ENCODE measurements around the gene MCC.

MCC gene

DNA sequence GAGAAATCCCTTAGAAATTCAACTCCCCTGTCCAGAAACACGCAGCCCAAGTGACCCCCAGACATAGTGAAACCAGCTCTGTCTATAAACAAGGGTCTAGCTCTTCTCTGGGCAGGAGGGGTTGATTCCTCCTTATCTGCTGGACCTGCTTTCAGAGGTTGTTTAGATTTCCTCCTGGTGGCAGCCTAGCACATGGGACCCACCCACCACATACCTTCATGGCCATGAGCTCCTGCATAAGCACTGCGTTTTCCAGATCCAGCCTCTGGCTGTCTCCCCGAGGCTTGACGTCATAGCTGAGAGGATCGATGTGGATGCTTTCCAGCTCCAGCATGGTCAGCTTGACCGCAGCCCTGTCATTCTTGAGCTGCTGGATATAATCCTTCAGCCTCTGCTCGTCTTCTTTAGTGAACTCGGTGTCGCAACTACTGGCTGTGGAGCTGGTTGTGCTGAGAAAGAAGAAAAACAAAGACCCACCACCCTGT, 434.7 kb downstream of the MCC start:
- TF ChIP-seq POLR2AphosphoS5 (IDR thresholded peaks at IDR 0.05; ENCODE audit: low read depth, low read length) (no peak), SIN3A (IDR thresholded peaks at IDR 0.05; ENCODE audit: borderline replicate concordance, insufficient read depth, low read length) (no peak), TAF1 (IDR thresholded peaks at IDR 0.05; ENCODE audit: borderline replicate concordance, insufficient read depth, low read length) (no peak), FOXP2 (optimal IDR thresholded peaks at IDR 0.05; ENCODE audit: borderline replicate concordance, extremely low read depth, extremely low read length, insufficient read depth) (no peak)
- TF ChIP-seq, protein P1, sequence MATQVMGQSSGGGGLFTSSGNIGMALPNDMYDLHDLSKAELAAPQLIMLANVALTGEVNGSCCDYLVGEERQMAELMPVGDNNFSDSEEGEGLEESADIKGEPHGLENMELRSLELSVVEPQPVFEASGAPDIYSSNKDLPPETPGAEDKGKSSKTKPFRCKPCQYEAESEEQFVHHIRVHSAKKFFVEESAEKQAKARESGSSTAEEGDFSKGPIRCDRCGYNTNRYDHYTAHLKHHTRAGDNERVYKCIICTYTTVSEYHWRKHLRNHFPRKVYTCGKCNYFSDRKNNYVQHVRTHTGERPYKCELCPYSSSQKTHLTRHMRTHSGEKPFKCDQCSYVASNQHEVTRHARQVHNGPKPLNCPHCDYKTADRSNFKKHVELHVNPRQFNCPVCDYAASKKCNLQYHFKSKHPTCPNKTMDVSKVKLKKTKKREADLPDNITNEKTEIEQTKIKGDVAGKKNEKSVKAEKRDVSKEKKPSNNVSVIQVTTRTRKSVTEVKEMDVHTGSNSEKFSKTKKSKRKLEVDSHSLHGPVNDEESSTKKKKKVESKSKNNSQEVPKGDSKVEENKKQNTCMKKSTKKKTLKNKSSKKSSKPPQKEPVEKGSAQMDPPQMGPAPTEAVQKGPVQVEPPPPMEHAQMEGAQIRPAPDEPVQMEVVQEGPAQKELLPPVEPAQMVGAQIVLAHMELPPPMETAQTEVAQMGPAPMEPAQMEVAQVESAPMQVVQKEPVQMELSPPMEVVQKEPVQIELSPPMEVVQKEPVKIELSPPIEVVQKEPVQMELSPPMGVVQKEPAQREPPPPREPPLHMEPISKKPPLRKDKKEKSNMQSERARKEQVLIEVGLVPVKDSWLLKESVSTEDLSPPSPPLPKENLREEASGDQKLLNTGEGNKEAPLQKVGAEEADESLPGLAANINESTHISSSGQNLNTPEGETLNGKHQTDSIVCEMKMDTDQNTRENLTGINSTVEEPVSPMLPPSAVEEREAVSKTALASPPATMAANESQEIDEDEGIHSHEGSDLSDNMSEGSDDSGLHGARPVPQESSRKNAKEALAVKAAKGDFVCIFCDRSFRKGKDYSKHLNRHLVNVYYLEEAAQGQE (IDR thresholded peaks at IDR 0.05; ENCODE audit: insufficient read depth in 1 of 2, low read depth in 2 of 2, low read length in 2 of 2): no peak

DNA sequence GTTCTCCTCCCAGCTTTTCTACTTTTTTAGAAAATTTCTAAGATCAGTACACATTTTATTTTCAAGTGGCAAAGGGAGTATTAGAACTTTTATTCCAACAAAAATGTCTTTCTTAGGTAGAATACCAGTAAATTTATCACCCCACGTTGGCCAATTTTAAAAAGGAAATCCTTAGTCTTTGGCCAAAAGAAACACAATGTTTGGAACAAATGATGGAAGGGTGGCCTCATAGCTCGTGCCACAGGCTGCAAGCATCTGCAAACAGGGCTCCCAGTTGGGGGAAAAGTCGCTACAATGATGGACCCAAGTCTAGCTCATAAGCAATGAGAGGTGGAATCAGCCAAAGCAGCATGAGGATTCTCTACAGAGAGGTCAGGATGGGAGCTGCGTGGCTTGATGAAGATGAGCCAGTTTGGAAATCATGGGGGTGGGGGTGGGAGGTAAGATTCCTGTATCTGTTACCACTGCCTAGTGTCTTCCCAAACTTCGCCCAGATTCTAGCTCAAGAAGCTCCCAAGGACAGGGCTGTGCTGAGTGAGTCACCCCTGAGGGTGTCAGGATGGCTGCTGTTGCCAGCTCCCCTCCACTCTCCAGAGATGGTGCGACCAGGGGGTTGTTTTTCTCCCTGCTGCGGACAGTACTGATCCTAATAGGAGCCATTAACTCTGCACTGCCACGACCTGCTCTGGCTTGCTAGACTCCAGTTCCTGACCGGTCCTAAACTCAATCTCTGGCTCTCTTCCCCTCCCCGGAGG, 436.0 kb downstream of the MCC start:
- TF ChIP-seq FOXP2 (optimal IDR thresholded peaks at IDR 0.05; ENCODE audit: borderline replicate concordance, extremely low read depth, extremely low read length, insufficient read depth) (no peak), POLR2AphosphoS5 (IDR thresholded peaks at IDR 0.05; ENCODE audit: low read depth, low read length) (0 out of 2 replicates have a peak, but pooled peaks have one; percentile 4)

DNA sequence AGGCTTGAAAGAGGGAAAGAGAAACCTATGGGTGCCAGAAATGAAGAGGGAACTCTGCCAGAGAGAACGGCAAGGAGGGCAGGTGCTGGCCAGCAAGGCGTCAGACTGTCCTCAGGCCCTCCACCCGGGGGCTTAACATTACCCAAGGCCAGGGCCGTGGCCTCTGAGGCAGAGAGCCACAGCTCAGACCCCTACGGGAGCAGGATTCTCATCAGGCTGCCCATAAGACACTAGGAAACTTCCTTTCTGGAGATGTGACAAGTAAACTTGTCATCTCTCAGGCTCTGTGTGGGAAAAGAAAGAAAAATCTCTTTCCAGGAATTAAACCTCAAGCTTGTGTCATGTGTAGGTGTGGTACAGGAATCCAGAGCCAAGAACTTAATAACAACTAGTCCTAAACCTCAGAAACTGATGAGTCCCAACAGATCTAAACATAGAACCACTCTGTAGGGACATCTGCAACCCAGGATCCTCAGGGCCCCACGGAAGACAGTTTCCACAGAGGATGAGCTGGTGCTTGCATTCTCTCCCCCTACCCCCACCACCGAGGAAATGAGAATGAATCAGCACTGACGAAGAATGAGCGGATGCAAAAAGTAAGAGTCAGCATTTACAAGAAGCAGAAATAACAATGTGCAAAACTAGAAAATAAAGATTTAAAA, 437.4 kb downstream of the MCC start:
- TF ChIP-seq FOXP2 (optimal IDR thresholded peaks at IDR 0.05; ENCODE audit: borderline replicate concordance, extremely low read depth, extremely low read length, insufficient read depth): no peak
- TF ChIP-seq, protein P1 (IDR thresholded peaks at IDR 0.05; ENCODE audit: insufficient read depth in 1 of 2, low read depth in 2 of 2, low read length in 2 of 2): no peak
- TF ChIP-seq TAF1 (IDR thresholded peaks at IDR 0.05; ENCODE audit: borderline replicate concordance, insufficient read depth, low read length): no peak
- TF ChIP-seq POLR2AphosphoS5 (IDR thresholded peaks at IDR 0.05; ENCODE audit: low read depth, low read length): no peak
- TF ChIP-seq SIN3A (IDR thresholded peaks at IDR 0.05; ENCODE audit: borderline replicate concordance, insufficient read depth, low read length): no peak

DNA sequence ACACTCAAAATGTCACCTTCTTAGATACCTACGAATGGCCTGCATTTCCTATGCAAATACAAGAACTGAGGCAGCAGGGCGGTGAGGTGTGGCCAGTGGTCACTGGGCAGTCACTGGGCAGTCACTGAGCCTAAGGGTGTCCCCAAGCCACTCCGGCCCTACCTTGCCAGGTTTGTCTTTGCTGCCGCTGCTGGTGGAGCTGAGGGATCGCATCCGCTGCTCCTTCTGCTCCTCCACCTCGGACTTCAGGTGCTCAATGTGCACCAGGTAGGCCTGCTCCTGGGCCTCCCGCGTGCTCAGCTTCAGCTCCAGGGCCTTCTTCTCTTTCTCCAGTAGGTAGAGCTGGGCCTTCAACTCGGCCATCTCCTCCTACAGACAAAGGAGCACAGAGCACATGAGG, 439.3 kb downstream of the MCC start:
- TF ChIP-seq TAF1 (IDR thresholded peaks at IDR 0.05; ENCODE audit: borderline replicate concordance, insufficient read depth, low read length): no peak
- TF ChIP-seq FOXP2 (optimal IDR thresholded peaks at IDR 0.05; ENCODE audit: borderline replicate concordance, extremely low read depth, extremely low read length, insufficient read depth): no peak
- TF ChIP-seq POLR2AphosphoS5 (IDR thresholded peaks at IDR 0.05; ENCODE audit: low read depth, low read length): no peak
- no peak for TF ChIP-seq SIN3A (IDR thresholded peaks at IDR 0.05; ENCODE audit: borderline replicate concordance, insufficient read depth, low read length)
- TF ChIP-seq, protein P1 (IDR thresholded peaks at IDR 0.05; ENCODE audit: insufficient read depth in 1 of 2, low read depth in 2 of 2, low read length in 2 of 2): no peak

DNA sequence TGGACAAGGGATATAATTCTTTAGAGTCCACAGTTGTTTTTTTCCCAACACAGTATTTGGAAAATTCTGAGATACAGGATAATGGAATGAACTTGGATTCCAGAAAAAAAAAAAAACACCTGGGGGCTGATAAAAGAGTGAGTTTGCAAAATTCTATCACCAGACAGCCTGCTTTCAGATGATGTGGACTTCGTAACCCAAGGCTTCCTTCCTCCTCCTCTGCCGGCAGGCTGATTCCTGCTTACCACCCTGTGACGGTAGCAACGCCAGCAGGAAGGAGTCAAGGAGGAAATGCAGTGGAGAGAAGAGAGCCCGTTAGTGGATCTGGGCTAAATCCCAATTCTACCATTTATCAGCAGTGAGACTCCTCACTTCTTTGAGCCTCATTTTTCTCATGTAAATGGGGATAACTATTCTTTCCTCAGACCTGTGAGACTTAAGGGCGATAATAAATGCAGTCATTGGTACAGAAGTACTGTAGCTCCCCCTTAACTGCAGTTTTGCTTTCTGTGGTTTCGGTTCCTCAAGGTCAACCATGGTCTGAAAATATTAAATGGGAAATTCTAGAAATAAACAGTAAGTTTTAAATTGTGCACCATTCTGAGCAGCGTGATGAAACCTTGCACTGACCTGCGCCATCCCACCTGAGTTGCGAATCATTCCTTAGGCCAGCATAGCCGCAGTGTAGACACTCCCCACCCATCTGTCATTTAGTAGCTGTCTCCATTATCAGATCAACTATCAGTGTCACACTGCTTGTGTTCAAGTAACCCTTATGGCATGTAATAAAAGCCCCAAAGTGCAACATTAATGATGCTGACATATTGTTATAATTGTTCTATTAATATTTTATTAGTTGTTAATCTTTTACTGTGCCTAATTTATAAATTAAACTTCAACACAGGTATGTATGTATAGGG, 440.3 kb downstream of the MCC start:
- TF ChIP-seq TAF1 (IDR thresholded peaks at IDR 0.05; ENCODE audit: borderline replicate concordance, insufficient read depth, low read length): no peak
- no peak for TF ChIP-seq FOXP2 (optimal IDR thresholded peaks at IDR 0.05; ENCODE audit: borderline replicate concordance, extremely low read depth, extremely low read length, insufficient read depth)
- TF ChIP-seq POLR2AphosphoS5 (IDR thresholded peaks at IDR 0.05; ENCODE audit: low read depth, low read length): no peak; the same call in 1 of the 2 replicates
- TF ChIP-seq, protein P1 (IDR thresholded peaks at IDR 0.05; ENCODE audit: insufficient read depth in 1 of 2, low read depth in 2 of 2, low read length in 2 of 2): no peak
- no peak for TF ChIP-seq SIN3A (IDR thresholded peaks at IDR 0.05; ENCODE audit: borderline replicate concordance, insufficient read depth, low read length)
